ENCODE measurements around the gene IMMT.

DNA sequence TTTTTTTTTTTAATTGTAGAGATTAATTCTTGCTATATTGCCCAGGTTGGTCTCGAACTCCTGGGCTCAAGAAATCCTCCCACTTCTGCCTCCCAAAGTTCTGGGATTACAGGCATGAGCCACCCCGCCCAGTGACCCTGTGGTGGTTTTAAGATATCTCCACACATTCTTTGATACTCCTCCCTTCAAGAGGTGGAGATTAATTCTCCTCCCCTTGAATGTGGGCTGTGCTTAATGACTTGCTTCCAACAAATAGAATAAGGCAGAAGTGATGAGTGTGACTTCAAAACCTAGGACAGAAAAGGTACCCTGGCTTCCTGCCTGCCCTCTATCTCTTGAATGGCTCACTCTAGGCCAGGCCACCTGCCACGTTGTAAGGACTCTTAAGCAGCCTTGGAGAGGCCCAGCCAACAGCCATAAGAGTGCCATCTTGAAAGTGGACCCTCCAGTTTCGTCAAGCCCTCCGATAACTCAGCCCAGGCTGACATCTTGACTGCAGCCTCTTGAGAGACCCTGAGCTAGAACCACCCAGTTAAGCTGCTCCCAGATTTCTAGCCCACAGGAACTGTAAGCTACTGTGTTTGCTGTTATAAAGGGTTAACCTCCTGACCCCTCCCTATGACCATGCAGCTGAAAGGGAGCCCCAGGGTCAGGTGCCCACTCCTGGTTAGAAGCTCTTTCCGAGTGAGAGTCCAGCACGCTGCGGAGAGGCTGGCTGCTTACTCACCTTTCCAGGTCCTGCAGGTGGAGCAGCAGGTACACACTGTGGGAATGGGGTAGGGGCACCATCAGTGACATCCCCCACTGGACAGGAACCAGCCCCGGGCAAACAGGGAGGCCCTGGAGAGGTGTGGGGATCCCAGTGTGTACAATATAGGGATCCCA lies 31.6 kb upstream of the IMMT start:
- TF ChIP-seq EZH2 (IDR thresholded peaks at IDR 0.05) (no peak), CTCF (IDR thresholded peaks at IDR 0.05) (no peak), EZH2phosphoT487 (IDR thresholded peaks at IDR 0.05) (no peak)

All from neural progenitor cell (in vitro differentiated cells).